Fibroblast of skin of back (primary cell): ENCODE data around the gene INAFM2. TPM values are rescaled to one million over a fixed set of nuclear protein-coding genes. Genes with fewer than 3 reads are reported as not detected.

Source experiments
- DNase-seq: peaks from one replicate; pipeline ENCODE4 v3.0.0-alpha.2; 2013
- polyA plus RNA-seq, 2 experiments: library from polyadenylated mRNA; unstranded; fragments of 120-200 nt; gene quantifications; one replicate each; pipeline ENCODE4 v1.2.1, GENCODE V29; 2013; ENCODE audit not compliant: insufficient read length in 2 of 2

Gene INAFM2
- polyA plus RNA-seq (2013, experiment 1 of 2; ENCODE audit: insufficient read length), result 34.9 TPM
- 43.4 TPM for polyA plus RNA-seq (2013, experiment 2 of 2; ENCODE audit: insufficient read length)

DNA sequence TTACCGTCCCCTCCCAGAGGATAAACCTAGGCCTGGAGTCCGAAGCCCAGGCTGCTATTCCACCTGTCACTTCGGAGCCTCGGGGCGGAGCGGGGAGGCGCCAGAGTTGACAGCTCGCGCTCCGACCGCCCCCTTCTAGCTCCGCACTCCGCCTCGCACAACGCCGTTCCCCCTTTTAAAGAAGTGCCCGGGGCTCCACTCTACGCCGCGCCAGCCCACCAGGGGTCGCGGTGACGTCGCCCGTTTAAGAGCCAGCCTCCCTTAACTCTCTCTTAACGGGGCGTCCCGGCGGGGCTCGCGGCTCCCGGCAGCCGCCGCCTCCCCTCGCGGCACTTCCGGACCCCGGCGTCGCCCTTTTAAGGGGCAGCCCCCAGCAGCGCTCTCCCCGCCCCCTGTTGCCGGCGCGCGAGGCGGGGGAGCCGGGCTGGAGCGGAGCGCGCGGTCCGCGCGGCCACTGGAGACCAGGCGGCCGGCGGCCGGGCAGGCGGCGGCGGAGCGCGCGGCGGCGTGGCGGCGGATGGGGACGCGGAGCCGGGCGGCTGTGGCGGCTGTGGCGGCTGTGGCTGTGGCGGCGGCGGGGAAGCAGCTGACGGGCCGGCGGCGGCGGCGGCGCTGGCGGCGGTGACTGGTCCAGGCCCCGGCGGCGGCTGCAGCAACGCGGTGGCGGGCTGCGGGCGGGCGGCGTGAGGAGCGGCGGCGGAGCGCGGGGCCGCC, at the start of gene INAFM2:
INAFM2 (plus strand) TSS at position 454 of the 714 bp plus-strand sequence. CDS start 364 bp downstream, outside the sequence.
- peak; percentile 96 for DNase-seq

DNA sequence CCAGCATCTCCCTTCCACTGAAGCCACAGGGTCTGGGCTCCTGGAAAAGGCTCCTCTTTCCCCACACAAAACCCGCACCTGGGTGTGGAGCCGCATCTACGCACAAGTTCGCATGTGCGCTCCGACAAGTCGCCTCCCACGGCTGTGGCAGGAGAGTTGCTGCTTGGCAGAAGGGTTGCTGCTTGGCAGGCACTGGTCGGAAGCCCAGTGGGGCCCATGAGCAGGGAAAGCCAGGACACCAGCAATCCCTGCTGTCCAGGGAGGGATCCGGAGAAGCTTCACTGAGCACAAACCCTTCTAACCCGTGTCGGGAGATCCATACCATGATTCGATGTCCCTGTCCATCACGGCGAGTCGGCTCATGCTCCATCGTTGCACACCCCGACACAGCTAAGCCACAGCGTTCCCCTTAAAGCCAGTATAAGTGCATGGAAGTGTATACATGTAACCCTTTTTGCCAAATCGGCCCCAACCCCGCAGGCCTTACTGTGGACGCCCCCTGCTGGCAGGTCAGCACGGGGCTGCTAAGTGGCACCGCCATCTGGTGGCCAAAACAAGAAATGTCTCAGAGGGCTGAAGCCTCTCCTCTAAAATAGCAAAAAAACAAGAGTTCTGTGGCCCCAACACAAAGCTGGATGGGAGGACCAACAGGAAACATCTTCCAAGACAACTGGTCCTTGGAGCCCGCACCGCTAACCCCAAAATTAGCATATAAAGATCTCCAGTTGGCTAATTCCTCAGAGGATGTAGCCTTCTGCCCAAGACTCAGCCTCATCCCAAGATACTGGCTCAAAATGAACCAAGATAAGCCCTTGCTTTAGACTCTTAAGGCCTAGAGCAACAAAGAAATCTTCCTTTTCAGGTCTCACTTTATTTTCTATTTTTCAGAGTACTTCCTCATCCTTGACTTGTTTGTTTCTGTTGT, 48.9 kb upstream of the INAFM2 start:
- DNase-seq, result peak; percentile 70

DNA sequence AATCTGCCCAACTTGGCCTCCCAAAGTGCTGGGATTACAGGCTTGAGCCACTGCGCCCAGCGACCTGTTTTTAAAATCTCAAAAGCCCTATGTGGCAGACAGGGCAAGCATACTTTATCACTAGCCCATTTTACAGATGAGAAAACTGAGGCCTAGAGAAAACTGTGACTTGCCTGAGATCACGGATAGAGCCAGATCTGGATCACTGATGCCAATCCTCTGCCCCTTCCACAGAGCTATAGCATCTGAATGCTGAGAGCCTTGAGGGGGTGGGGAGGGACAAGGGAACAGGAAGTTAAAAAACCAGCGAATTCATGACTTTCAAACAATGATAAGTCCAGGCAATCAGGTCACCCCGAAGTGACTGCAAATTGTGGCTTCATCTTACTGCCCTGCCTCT, 48.0 kb upstream of the INAFM2 start:
- no peak for DNase-seq

DNA sequence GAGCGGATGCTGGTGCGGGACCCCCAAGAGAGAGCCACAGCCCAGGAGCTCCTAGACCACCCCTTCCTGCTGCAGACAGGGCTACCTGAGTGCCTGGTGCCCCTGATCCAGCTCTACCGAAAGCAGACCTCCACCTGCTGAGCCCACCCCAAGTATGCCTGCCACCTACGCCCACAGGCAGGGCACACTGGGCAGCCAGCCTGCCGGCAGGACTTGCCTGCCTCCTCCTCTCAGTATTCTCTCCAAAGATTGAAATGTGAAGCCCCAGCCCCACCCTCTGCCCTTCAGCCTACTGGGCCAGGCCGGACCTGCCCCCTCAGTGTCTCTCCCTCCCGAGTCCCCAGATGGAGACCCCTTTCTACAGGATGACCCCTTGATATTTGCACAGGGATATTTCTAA, 47.5 kb upstream of the INAFM2 start:
- DNase-seq, result no peak

DNA sequence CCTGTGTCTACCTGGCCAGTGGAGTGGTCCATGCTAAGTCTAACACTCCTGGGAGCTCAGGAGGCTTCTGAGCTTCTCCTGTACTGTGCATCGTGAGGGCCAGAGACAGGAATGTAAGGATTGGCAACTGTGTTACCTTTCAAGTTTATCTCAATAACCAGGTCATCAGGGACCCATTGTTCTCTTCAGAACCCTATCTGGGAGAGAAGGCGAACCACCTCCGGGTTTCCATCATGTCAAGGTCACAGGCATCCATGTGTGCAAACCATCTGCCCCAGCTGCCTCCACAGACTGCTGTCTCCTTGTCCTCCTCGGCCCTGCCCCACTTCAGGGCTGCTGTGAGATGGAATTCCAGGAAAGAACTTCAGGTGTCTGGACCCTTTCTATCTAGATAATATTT, 46.6 kb upstream of the INAFM2 start:
- DNase-seq, result no peak

DNA sequence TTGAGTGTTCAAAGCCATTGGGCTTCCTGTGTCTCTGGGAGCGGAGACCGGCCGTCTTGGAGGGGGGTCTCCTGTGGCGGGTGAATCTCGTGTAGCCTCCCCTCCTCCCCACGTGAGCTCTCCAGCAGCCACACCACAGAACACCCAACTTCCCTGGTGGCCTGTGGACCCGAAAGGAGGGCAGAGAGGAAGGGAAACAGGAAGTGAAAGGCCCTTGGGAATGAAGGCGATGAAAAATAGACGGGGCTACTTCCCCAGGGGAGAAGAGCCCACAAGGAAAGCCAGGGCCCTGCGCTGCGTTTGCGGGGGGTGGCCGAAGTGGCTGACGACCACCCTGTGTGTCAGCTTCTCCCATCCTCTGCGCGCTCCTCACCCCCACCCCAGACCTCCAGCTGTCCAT, 46.0 kb upstream of the INAFM2 start:
- DNase-seq, result no peak

DNA sequence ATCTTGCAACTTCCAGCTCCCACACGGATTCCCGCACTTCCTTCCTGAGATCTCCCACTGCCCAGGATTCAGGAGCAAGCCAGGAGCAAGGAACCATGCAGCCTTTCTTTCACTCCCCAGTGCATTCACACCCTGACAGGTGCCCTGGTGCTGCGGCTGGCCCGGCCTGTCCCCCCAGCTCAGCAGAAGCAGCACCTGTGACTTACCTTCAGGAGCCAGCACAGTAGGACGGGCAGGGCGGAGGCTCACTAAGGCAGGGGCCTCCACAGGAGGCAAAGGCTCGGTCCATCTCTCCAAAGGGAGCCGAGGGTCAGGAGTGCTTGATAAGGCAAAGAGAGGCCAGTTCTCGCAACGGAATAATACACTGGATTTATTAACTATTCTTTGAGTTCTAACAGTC, 45.5 kb upstream of the INAFM2 start:
- no peak for DNase-seq

DNA sequence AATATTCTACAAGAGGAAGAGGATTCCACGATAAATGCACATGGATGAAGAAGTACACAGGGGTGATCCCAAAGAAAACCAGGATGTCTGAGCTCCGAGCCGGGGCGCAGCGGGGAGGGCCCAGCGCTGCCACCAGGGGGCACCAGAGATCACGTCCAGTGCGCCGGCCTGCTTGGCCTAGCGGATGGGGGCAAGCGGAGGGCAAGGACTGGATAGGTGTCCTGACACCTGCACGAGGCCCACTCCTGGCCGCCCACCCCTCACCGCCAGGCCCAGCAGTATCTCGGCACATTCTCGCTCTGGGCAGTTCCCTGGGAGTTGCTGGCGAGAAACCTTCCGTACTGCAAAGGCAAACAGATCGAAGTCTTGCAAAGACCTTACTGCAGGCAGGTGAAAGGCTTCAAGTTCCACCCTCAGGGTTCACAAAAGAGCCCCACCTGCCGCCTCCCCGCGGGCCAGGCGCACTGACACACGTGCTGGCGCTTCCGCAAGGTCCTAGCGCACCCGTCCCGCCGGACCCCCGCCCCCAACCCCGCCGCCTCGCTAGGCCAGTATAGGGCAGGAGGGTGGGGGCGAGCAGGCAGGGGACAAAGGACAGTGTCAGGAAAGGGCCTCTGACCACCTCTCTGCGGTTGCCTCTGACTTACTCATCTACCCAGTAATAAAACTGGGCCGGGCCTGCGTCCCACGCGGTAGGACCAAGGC, 43.9 kb upstream of the INAFM2 start:
- peak; percentile 37 for DNase-seq

DNA sequence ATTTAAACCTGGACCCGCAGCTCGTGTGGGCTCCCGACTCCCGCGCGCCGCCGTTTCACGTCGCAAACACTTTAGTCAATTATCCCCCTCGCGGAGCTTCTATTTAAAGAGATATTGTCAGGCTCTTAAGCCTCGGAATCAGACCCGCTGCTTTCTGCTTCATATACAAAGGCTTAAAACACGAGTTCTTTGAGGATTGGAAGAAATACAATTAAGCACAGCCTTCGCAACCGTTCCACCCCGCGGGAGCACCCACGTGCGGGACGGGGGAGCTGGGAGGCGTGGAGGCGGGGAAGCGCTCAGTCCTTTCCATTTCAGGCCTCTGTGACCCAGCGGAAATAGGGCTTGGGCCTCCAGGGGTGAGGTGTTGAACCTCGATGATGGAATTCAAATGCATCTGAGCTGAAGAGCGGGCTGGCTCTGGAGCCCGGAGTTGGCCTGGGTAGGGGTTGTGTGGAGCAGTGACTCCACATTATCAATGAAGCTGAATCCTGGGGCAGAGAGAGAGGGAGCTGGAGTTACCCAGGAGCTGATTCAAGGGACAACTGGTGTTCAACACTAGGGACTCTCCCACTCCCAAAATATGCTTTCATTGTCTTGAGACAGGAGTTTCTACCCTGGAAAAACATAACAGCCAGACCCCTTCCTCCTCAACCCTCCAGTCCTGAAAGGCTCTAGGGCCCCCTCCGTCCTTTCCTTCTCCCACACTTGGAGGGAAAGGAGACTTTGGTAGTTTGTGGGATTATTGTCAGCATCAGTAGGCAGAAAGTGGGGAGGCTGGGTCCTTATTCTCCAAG, 43.0 kb upstream of the INAFM2 start:
- no peak for DNase-seq

DNA sequence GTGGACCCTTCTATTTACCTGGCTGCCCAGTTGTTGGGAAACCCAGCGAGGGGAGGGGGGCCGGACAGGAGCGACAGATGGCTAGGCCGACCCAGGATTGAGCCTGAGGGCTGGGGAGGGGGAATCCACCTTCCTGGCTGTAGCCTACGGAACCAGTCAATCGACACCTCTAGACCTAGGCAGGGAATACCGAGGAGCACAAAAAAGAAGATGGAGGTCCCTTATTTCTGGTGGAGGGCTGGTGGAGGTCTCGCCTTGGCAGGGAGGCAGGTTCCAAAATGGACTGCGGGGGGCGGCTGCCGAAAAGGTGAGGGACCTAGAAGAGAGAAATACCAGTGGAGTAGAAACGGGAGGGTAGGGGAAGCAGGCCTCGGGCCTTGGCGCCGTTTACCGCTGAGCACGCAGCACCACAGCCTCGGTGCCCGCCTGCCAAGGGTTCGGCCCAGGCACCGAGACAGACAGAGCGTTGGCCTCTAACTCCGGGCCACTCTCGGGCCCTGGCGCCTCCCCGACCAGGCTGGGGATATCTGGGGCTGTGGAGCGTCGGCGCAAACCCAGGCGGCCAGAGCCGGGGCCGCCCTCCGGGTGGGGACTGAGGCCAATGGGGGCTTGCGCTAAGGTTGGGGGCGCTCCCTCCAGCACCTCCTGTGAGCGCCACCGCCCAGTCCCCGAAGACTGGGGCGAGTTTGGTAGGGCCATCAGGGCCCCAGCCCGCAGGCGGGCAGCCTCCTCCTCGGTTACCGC, 42.3 kb upstream of the INAFM2 start:
- no peak for DNase-seq

DNA sequence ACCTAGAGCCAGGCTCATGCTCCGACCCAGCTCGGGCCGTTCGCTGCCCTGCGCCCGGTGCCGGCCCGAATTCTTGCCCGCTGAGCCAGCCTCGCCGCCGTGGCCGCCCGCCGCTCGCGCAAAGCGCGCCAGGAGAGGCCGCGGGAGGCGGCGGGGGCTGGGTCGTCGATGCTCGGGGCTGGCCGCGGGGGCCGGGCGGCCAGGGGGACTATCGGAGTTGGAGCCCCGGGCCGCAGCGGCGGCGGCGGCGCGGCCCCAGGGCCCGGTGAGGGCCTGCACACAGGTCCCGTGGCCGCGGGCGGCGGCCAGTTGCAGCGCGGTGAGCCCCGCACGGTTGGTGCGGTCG, 41.7 kb upstream of the INAFM2 start:
- DNase-seq, result no peak

DNA sequence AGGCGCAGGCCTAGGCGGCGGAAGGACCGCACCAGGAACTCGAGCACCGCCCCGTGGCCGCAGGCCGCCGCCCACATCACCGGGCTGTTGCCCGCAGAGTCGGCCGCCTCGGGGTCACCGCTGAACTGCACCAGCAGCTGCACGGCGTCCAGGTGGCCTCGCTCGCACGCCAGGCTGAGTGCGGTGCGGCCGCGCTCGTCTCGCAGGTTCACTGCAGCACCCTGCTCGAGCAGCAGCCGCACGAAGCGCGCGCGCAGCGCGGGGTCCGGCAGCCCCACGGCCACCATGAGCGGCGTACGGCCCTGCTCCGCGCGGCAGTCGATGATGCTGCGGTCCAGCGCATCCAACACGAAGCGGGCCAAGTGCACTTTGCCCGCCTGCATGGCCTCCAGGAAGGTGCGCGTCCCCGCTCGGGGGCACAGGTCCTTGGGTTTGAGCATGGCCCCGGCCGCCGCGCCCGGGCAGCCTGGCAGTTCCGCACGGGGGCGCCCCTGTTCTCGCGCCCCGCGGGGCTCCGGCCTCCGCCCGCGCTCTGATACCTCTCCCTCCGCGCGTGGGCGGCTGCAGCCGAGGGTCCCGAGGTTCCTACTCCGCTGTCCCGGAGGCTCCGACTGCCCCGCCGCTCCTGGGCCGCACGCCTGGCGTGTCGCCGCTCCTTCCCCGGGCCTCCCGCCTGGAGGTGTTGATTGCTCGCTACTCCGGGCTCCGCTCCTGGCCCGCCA, 41.2 kb upstream of the INAFM2 start:
- DNase-seq, result peak; percentile 8

DNA sequence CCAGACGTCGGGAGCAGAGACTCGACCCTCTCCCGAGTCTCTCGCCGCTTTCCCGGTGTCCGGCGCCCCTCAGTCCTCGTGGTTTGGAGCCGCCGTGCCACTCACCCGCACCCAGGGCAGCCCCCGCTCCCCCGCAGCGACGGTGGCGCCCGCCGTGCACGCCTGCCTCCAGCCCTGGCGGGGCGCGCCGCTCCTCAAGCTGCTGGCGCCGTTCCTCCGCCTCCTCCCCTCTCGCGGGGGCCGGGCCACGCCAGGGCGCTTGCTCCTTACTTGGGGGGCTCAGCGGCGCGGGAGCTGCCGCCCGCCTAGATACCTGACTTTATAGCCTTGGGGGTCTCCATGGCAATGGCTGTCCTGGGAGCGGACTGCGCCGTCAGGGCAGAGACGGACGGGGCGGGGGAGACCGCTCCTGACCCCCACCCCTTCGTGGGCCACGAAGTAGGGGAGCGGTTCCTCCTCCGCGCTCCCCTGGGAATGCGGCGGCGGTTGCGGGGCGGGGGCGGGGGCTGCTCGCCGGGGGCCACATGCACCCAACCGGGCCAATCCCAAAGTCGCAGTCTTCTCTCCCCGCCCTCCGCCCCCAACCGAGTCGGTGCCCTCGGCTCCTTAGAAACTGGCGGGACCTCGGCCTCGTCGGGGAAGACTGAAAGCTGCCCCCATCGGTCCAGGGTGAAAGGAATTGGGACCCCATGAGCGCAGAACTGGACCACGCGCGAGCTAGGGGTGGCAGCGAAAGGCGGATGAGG, 40.5 kb upstream of the INAFM2 start, which contains the start of gene ANKRD63:
ANKRD63 (minus strand) TSS at position 196 of the 746 bp plus-strand sequence. CDS start 478 bp downstream, outside the sequence.
- peak; percentile 15 for DNase-seq

DNA sequence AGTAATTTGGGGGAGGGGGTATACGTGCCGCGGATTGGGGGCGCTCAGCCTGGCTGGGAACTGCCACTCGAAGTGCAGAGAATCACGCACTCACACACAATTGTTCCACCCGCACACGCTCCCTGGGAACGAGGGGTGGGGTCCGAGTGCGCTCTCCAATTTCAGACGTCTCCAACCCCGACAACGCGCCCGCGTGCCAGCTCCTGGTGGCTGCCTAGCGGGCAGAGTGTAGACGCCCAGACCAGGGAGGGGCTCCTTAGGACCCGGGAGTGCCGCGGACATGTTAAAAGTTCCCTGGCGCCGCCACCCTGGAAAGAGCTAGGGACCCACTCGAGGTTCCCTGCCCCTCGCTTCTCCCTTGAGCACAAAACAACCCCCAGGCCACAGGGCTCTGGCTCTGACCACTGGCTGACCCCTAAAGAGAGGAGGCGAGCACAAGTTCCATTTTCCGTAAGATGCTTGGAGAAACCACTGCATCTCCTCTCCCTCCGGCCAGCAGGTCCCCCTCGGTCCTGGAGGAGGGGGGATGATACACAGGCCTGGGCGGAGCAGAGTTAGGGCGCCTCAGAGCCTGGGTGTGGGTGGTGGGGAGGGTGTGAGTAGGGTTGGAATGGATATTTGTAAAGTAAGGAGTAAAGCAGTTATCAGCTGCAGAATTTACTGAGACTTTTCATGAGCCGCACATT, 39.7 kb upstream of the INAFM2 start:
- no peak for DNase-seq

DNA sequence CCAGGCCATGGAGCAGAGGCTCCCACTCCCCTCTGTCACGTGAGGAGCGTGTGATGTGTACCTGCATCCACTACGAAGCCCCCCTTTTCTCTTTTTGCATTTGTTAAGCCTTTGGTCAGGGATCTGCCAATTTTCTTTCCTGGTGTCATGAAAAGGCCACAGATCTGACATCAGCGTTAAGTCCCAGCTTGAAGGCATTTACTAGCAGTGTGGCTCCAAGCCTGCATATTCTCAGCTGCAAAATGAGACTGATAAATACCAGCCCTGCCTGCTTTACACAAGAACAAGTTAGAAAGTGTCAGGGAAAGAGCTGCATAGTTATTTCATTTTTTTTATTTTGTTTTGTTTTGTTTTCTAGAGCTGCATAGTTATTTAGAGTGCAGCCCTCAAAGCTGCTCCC, 38.3 kb upstream of the INAFM2 start:
- peak; percentile 16 for DNase-seq

DNA sequence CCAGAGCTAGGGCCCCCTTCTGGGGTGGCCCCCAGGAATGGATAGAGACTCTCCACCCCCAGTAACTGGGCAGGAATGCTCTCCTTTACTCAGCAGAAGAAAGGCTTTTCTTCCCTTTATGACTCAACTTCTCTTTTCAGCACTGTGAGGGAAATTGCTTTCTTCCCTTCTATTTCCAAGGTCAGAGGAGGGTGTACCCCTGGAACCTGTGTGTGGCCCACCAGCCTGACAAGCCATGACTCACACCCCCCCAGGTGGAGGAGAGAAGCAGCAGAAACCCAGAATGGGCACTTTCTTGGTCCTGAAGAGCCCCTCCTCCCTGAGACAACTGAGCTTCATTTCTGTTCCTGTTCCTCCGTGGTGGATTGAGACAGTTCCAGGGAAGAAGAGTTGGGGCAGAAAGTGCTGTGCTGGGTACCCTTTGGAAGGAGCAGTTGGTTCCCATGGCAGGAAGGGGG, 37.9 kb upstream of the INAFM2 start:
- peak; percentile 9 for DNase-seq

DNA sequence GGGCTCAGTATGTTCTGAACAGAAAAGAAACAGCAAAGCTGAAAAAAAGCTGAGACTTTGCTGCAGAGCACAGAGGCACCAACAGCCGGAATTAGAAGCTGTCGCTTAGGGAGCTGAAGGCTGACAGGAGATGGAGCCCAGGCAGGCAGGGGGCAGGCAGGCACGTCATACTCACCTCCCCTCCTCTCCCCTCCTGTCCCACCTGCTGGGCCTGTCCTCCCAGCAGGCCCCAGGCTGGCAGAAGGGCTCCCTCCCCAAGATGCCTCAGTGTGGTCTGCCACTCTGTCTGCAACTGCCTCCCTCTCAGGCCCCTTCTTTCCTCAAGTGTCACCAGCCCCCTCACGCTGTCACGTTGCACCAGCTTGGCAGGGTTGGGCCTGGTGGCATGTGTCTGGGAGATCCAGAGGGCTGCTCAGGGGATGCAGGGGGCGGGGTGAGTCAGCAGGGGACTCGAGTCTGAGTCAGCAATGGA, 37.4 kb upstream of the INAFM2 start:
- DNase-seq, result no peak

DNA sequence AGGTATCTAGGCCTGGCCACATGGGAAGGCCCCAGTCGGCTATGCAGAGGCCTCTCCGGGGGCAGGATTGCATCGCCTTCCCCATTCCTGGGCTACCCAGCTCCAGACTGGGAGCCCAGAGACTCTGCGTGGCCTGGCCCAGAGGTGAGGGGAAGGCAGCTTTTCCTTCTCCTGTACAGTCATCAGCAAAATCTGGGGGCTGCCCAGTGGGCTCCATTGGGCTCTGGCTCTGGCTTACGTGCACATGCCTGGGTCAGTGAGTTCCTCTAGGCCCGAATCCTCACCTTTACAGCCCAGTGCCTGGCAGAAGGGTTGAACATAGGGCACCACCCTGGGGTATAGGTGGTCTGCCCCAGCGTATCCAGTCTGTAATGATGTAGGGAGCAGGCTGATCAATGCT, 36.7 kb upstream of the INAFM2 start:
- no peak for DNase-seq

DNA sequence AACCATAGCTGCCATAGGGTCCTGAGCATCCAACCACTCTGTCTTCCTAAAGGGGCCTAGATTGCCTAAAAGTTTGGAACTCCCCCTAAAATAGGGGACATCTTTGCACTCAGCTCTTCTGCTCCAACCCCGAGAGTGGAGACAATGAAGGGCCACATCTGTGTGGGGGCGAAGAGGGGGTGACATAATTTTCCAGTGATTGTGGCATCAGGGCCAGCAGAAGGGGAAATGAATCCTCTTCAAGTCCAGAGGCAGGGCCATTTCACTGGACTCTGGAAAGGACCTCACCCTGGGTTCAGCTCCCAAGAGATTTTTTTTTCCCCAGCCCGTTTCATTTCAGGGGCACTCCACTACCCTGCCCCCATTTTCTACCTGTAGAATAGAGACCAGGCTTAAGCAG, 36.0 kb upstream of the INAFM2 start:
- no peak for DNase-seq
